ENCODE measurements around the gene WDFY4. TPM values are rescaled to one million over a fixed set of nuclear protein-coding genes. Genes with fewer than 3 reads are reported as not detected.

Gene WDFY4
- total RNA-seq, 1 experiment from 2014 or later = 0.23 TPM

DNA sequence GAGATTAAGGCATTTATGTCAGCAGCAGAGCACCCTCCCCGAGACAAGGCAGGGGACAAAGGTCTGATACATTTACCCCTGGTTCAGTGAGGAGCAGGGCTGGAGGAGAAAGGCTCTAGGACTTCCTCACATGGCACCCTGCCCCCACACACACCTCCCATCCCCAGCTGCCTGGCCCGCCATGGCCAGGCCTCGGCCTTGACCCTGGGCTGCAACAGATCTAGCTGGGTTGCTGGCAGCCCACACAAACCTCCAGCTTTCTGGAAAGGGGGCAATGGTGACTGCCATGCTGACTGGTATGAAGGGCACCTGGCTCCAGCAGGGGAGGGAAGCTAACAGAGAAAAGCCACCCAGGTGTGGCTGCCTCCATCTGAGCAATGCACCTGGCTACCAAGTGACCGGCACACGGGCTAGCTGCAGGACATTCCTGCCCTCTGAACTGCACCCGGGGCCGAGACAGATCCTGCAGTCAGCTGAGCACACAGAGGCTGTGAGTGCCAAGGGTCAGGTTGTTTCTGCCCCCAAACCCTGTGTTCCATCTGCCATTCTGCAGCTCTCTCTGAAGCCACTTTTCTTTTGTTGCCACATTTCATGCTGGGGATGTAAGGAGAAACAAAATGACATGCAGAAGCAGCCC lies 340.8 kb downstream of the WDFY4 start:
- Histone ChIP-seq H3K27me3 (ENCODE audit: control insufficient read depth, insufficient read depth, low read length) (no peaks in the 10 kb centered on the region; the same call in 1 of the 2 replicates), H3K4me3 (ENCODE audit: low read depth in 2 of 2, low read length in 2 of 2) (no peak overlapping the region), H3K4me1 (ENCODE audit: control insufficient read depth, insufficient read depth, low read length) (no peaks in the 10 kb centered on the region), H3K36me3 (ENCODE audit: control insufficient read depth, insufficient read depth, low read length) (no peaks in the 10 kb centered on the region), H3K27ac (ENCODE audit: low read length) (no peak overlapping the region), H3K9me3 (ENCODE audit: control insufficient read depth, insufficient read depth, low read depth, low read length) (no peaks in the 10 kb centered on the region)
- POLR2A ChIA-PET = no interaction called here
- BruUV-seq (replicated peaks) = no TSS peak
- TF ChIP-seq POLR2AphosphoS5 (IDR thresholded peaks at IDR 0.05; ENCODE audit: low read depth, low read length) (no peak), SIN3A (IDR thresholded peaks at IDR 0.05; ENCODE audit: borderline replicate concordance, insufficient read depth, low read depth, low read length) (no peak), TCF7L2 (IDR thresholded peaks at IDR 0.05; ENCODE audit: low read depth, low read length) (no peak)
- TF ChIP-seq, protein P1, sequence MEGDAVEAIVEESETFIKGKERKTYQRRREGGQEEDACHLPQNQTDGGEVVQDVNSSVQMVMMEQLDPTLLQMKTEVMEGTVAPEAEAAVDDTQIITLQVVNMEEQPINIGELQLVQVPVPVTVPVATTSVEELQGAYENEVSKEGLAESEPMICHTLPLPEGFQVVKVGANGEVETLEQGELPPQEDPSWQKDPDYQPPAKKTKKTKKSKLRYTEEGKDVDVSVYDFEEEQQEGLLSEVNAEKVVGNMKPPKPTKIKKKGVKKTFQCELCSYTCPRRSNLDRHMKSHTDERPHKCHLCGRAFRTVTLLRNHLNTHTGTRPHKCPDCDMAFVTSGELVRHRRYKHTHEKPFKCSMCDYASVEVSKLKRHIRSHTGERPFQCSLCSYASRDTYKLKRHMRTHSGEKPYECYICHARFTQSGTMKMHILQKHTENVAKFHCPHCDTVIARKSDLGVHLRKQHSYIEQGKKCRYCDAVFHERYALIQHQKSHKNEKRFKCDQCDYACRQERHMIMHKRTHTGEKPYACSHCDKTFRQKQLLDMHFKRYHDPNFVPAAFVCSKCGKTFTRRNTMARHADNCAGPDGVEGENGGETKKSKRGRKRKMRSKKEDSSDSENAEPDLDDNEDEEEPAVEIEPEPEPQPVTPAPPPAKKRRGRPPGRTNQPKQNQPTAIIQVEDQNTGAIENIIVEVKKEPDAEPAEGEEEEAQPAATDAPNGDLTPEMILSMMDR (IDR thresholded peaks at IDR 0.05) = no peak
- TF ChIP-seq, protein P2, sequence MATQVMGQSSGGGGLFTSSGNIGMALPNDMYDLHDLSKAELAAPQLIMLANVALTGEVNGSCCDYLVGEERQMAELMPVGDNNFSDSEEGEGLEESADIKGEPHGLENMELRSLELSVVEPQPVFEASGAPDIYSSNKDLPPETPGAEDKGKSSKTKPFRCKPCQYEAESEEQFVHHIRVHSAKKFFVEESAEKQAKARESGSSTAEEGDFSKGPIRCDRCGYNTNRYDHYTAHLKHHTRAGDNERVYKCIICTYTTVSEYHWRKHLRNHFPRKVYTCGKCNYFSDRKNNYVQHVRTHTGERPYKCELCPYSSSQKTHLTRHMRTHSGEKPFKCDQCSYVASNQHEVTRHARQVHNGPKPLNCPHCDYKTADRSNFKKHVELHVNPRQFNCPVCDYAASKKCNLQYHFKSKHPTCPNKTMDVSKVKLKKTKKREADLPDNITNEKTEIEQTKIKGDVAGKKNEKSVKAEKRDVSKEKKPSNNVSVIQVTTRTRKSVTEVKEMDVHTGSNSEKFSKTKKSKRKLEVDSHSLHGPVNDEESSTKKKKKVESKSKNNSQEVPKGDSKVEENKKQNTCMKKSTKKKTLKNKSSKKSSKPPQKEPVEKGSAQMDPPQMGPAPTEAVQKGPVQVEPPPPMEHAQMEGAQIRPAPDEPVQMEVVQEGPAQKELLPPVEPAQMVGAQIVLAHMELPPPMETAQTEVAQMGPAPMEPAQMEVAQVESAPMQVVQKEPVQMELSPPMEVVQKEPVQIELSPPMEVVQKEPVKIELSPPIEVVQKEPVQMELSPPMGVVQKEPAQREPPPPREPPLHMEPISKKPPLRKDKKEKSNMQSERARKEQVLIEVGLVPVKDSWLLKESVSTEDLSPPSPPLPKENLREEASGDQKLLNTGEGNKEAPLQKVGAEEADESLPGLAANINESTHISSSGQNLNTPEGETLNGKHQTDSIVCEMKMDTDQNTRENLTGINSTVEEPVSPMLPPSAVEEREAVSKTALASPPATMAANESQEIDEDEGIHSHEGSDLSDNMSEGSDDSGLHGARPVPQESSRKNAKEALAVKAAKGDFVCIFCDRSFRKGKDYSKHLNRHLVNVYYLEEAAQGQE (IDR thresholded peaks at IDR 0.05; ENCODE audit: insufficient read depth in 1 of 2, low read depth in 2 of 2, low read length in 1 of 2) = no peak
- ATAC-seq (no peak), DNase-seq (ENCODE audit: low read depth, low spot score) (no peak)
- intact Hi-C loops (cut with micrococcal nuclease; ENCODE audit: unreplicated experiment) (no loop called here), in situ Hi-C loops (cut with HindIII; ENCODE audit: low pct_unique_long_range_greater_than_20kb, low sequenced_read_pairs) (no loop called here)
- CTCF ChIA-PET = no interaction called here

DNA sequence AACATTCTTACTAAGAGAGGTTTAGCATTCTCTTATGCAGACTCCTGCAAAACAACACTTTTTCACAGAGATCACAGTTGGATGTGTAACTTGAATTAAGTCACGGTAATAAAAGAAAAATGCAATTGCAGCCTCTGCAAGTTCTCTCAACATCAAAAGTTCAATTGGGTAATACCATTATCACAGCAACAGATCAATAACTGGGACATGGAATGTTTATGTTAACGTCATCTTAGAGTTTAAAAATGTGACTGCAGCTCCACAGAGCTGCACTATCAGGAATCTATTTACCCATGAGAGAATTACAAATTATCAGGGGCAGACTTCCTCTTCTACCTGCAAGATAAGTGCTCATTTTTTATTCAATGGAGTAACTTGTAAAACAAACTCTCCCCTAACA lies 344.0 kb downstream of the WDFY4 start:
- no peak for DNase-seq (ENCODE audit: low read depth, low spot score)
- H3K4me1 ChIP-seq (ENCODE audit: control insufficient read depth, insufficient read depth, low read length) = no peaks in the 10 kb centered on the region
- H3K4me3 ChIP-seq (ENCODE audit: low read depth in 2 of 2, low read length in 2 of 2) = no peak overlapping the region
- H3K27ac ChIP-seq (ENCODE audit: low read length) = no peak overlapping the region
- no peaks in the 10 kb centered on the region; the same call in none of the 2 replicates for H3K27me3 ChIP-seq (ENCODE audit: control insufficient read depth, insufficient read depth, low read length)
- ChIA-PET POLR2A (no interaction called here), CTCF (no interaction called here)
- no peaks in the 10 kb centered on the region for H3K9me3 ChIP-seq (ENCODE audit: control insufficient read depth, insufficient read depth, low read depth, low read length)
- in situ Hi-C loops (cut with HindIII; ENCODE audit: low pct_unique_long_range_greater_than_20kb, low sequenced_read_pairs) (no loop called here), intact Hi-C loops (cut with micrococcal nuclease; ENCODE audit: unreplicated experiment) (no loop called here)
- TF ChIP-seq TCF7L2 (IDR thresholded peaks at IDR 0.05; ENCODE audit: low read depth, low read length) (no peak), SIN3A (IDR thresholded peaks at IDR 0.05; ENCODE audit: borderline replicate concordance, insufficient read depth, low read depth, low read length) (no peak)
- TF ChIP-seq, protein P2 (IDR thresholded peaks at IDR 0.05; ENCODE audit: insufficient read depth in 1 of 2, low read depth in 2 of 2, low read length in 1 of 2) = no peak
- BruUV-seq (replicated peaks) = no TSS peak
- no peak for ATAC-seq
- H3K36me3 ChIP-seq (ENCODE audit: control insufficient read depth, insufficient read depth, low read length) = no peaks in the 10 kb centered on the region
